ENCODE measurements around the gene RTL3.
"Not testable (repeated sequence)": the region's sequence is repeated elsewhere in the genome, so short reads cannot be mapped to it uniquely, and the experiment has no call there.

Gene RTL3, protein sequence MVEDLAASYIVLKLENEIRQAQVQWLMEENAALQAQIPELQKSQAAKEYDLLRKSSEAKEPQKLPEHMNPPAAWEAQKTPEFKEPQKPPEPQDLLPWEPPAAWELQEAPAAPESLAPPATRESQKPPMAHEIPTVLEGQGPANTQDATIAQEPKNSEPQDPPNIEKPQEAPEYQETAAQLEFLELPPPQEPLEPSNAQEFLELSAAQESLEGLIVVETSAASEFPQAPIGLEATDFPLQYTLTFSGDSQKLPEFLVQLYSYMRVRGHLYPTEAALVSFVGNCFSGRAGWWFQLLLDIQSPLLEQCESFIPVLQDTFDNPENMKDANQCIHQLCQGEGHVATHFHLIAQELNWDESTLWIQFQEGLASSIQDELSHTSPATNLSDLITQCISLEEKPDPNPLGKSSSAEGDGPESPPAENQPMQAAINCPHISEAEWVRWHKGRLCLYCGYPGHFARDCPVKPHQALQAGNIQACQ

GRCh38 chrX:78658845-78659744, at the start of gene RTL3:
Gene RTL3 (minus strand): TSS chrX:78659328. CDS start chrX:78658420, 908 bp downstream.
- DNase-seq: no peak

- no peak for DNase-seq
Observed at GRCh38 chrX:78708816-78709215, 49.7 kb upstream of the RTL3 start.

- no peak for DNase-seq
Observed at GRCh38 chrX:78708262-78708661, 49.1 kb upstream of the RTL3 start.

- DNase-seq: no peak
Observed at GRCh38 chrX:78706071-78706470, 46.9 kb upstream of the RTL3 start.

GRCh38 chrX:78693536-78693935, 34.4 kb upstream of the RTL3 start:
- no peak for DNase-seq

DNA sequence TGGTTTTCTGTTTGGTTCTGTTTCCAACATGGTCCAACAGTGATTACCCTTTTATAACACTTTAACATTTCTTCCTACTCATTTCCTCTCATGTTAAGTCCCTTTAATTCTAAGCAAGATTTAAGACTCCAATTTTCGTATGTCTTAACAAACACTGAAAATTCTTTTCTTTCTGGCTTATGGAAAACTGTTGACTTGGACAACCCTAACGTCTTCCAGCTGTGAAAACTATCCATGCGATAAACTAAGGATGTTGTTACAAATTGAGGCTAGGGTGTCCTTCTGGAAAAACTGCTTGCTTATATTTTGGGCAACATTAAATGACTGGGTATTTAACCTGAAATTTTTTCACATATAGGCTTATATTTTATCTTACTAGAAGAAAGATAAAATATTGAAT, 33.9 kb upstream of the RTL3 start:
- no peak for DNase-seq

GRCh38 chrX:78687586-78687985, 28.5 kb upstream of the RTL3 start:
- no peak for DNase-seq

DNA sequence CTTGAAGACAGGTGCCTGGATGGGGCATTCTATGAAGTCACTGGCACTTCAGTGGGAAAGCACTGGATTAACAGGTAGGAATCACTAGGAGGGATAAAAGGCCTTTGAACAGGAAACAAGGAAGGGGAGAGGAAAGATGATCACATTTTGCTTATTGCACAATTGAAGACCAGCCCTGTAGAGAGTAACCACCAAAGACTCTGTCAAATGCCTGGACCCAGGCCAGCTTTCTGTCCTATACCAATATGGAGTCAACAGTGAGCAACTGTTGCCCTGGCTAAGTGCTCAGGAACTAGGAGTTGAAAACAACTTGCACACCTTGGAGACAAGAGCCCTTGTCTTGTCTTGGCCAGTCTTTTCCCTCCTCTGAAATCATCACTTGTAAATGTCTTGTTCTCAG, 14.1 kb upstream of the RTL3 start:
- DNase-seq: no peak

GRCh38 chrX:78665342-78665741, 6.2 kb upstream of the RTL3 start:
- DNase-seq: no peak

GRCh38 chrX:78661836-78662235, 2.7 kb upstream of the RTL3 start:
- DNase-seq: no peak

DNA sequence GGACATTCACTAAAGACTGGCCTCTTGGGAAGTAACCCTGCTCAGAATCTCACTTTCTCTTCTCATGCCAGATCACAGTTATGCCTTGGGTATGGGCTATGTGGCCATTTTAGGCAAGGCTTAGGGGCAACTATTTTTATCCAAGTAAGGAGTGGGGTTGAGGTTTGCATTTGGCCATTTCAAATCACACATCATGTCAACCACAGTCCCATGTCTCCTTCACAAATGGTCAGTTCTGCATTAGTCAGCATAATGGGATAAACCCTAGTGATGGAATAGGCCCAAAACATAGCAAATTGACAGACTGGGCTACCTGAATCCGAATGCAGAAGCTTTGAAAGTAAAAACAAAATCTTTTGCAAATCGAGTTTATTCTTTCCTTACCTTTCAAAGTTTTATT, 827 bp upstream of the RTL3 start:
- no peak for DNase-seq

DNA sequence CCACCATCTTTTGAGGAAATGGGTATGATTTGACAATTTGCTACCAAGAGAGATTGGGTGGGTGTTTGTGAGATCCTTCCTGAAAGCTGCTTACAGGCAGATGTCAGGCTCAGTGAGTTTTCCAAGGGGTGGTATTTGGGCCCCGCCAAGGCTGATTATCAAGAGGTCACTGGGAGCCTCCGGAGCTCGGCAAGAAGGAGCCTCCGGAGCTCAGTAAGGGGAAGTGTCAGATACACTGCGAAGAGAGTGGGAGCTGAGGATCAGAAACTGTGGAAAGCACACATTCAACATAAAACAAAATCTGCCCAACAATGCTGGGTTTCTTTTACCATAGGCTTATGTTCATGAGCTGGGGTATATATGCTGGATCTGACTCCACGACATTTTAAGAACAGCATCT, 714 bp downstream of the RTL3 start:
- no peak for DNase-seq

GRCh38 chrX:78655642-78656041, 3.5 kb downstream of the RTL3 start:
- no peak for DNase-seq

DNA sequence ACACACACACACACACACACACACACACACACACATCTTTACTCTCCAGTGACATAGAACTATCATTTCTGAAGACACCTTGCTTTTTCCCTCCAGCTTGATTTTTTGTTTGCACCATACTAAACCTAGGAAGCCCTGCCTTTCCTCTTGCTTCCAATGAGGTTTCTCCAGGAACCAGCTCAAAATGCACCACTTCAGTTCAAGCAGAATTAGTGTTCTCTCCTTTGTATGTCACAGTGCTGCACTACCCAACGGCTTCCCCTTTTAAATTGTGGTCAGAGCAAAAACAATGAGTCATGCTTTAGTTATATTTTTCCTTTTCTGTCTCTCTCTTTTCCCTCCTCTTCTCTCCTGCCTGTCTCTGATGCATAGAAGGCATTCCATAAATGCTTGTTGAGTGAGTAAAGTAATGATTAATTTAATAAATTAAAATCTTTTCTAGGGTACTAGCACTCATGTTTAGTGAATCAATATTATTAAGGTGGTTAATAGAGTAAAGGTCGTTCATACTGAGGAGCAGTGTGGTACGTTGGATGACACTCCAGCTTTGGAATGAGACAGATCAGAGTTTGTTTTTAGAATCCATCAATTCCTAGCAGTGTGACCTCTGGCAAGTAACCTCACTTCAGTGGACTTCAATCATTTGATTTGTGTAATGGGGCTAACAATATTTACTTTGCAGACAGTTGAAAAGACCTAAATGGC, 5.9 kb downstream of the RTL3 start:
- DNase-seq: no peak

GRCh38 chrX:78650906-78651437, 8.2 kb downstream of the RTL3 start:
- no peak for DNase-seq

DNA sequence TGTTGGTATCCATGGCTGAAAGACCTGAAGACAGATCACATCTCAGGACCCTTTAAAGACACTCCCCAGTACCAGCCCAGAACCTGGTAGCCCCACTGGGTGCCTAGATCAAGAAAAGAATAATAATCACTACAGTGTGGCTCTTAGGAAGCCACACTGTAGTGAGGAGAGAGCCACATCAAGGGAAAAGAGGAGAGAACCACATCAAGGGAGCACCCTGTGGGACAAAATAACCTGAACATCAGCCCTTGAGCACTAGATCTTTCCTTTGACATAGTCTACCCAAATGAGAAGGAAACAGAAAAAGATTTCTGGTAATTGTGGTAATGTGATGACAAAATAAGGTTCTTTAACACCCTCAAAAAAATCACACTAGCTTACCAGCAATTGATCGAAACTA, 15.3 kb downstream of the RTL3 start:
- no peak for DNase-seq

GRCh38 chrX:78643096-78643495, 16.0 kb downstream of the RTL3 start:
- DNase-seq: no peak

- not testable (repeated sequence) for DNase-seq
Observed at GRCh38 chrX:78636096-78636495, 23.0 kb downstream of the RTL3 start.

GRCh38 chrX:78624962-78625909, 33.9 kb downstream of the RTL3 start:
- no peak for DNase-seq

- DNase-seq: no peak
Observed at GRCh38 chrX:78624426-78624825, 34.7 kb downstream of the RTL3 start.

GRCh38 chrX:78622831-78623230, 36.3 kb downstream of the RTL3 start:
- no peak for DNase-seq

DNA sequence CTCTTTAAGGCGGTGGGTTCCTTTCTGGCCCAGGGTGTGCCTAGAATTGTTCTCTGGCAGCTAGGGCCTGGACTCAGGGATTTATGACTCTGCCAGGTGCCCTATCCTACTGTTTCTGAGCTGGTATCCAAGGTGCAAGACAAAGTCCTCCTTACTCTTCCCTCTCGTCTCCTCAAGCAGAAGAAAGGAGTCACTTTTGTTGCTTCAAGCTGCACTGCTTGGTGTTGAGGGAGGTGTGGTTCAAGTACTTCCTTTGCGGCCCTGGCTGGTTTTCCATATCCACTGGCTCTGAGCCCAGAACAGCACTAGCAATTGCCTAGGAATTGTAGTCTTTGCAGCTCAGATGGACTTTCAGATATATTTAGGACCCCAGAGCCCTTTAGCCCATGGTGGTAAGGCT, 39.3 kb downstream of the RTL3 start:
- no peak for DNase-seq

Data from NCI-H774 (cell line).